GM10248 (cell line): ENCODE results near the gene OTULIN.

ENCODE experiments used
- CTCF ChIA-PET: fragments of 300-600 bp; sonication (Branson Sonifier 250); formaldehyde crosslinking; extraction: SDS; loops from one replicate; lab custom pipeline; 2021; ENCODE audit warnings: antibody characterized with exemption; lab: Yijun Ruan, JAX
- POLR2A ChIA-PET: fragments of 350-650 bp; sonication (Branson Sonifier 250); formaldehyde crosslinking; extraction: SDS; loops from one replicate; lab custom pipeline; 2020; ENCODE audit warnings: antibody characterized with exemption; lab: Yijun Ruan, JAX
- DNase-seq: peaks from one replicate; pipeline ENCODE4 v3.0.0; 2012; ENCODE audit errors: extremely low spot score
- TF ChIP-seq, protein P1 (sequence below): IDR thresholded peaks from 2 replicates; pipeline ENCODE4 v1.5.1; 2012; ENCODE audit warnings: mild to moderate bottlenecking, low read depth; ENCODE audit errors: extremely low read depth, missing control alignments, control extremely low read depth

OTULIN gene

DNA sequence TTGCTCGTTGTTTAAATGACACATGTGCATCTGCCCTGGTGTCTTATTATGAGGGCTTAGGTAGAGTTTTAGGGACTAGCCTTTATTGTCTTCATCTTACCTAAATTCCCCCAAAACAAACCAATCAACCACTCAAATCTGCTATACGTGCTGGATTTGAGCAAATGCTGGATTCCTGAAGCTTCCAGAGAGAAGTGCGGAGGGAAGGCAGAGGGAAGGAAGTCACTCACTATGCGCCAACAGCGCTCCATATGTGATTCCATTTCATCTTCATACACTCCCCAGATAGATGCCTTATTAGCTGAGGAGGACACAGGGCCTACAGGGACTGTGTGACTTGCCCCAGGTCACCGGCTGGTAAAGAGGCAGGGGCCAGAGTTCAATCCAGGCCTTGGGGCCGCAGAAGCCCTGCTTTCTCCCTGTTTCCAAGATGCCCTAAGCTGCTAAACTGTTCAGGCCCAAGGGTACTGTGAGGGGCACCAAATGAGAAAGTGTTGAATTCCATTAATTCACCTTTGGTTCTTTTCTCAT lies 63.5 kb downstream of the OTULIN start:
- TF ChIP-seq, protein P1, sequence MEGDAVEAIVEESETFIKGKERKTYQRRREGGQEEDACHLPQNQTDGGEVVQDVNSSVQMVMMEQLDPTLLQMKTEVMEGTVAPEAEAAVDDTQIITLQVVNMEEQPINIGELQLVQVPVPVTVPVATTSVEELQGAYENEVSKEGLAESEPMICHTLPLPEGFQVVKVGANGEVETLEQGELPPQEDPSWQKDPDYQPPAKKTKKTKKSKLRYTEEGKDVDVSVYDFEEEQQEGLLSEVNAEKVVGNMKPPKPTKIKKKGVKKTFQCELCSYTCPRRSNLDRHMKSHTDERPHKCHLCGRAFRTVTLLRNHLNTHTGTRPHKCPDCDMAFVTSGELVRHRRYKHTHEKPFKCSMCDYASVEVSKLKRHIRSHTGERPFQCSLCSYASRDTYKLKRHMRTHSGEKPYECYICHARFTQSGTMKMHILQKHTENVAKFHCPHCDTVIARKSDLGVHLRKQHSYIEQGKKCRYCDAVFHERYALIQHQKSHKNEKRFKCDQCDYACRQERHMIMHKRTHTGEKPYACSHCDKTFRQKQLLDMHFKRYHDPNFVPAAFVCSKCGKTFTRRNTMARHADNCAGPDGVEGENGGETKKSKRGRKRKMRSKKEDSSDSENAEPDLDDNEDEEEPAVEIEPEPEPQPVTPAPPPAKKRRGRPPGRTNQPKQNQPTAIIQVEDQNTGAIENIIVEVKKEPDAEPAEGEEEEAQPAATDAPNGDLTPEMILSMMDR = no peak
- POLR2A ChIA-PET = no interaction called here
- no peak for DNase-seq
- CTCF ChIA-PET = interaction anchor here (1.0 to 11.5 kb wide), 24 partner anchors 10 to 293 kb away, joined by 3 to 147 read pairs (median 6); no protein-coding TSS in a partner anchor

DNA sequence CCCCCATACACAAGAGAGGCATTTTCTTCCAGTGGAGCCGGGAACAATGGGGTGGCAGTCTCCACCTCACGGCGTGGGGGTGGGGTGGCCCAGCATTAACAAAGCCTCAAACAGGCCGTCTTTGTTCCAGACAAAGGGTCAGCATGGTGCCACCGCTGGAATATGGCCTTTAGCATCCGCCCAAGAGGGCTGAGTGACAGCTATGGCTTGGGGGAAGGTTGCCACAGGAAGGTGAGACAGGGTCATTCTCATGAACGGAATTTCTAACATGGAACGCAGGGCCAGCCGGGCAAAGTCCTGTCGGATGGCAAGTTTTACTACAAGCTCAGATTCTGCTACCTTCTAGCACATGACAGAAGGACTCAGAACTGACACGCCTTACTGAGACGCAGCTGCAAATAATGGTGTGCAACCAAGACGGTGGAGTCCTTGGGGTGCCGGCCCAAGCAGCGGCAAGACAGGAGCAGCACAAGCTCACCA lies 64.0 kb downstream of the OTULIN start:
- TF ChIP-seq, protein P1 = no peak
- DNase-seq = no peak
- ChIA-PET CTCF (interaction anchor here (1.0 to 11.5 kb wide), 17 partner anchors 9 to 292 kb away, joined by 3 to 147 read pairs (median 7); no protein-coding TSS in a partner anchor), POLR2A (no interaction called here)

DNA sequence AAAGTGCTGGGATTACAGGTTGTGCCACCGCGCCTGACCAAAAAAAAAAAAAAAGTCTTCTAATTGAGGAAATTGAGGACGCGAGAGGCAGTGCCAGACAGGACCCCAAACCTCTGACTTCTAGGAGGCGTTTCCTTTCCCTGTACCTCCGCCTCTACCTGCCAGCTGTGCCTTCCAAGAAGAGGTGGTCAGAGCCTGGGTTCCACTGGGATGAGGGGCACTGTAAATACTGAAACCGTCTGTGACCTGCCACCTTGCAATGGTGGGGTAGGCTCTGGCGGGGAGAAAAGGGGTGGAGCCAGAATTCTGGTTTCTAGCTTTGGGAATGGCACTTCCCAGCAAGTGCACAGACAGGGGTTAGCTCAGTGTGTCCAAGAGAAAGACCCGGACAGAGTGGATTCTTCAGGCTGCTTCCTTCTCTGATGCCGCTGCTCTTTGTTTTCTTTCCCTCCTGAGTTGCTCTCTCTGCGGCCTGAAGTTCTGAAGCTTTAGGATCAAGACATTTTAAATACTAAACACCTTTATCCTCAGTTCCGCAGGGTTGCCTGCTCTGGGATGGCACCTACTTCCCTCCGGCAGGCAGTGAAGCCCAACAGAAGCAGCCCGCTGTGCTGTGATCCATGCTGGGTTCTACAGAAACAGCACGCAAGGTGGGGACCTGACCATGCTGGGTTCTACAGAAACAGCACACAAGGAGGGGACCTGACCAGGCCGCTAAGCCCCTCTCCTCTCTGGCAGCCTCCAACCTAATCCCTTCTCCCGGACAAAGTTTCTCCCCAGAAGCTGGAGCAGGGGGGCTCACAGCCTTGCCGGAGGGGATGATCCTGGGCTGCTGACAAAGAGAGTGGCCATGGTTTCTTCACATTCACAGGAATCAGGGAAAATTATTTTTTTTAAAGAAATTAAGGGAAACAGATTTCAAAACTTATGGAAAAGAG lies 65.2 kb downstream of the OTULIN start:
- DNase-seq = no peak
- TF ChIP-seq, protein P1 = no peak
- POLR2A ChIA-PET = interaction anchor here (0.7 kb wide), 1 partner anchor 9 kb away, joined by 3 read pairs; no protein-coding TSS in a partner anchor
- CTCF ChIA-PET = interaction anchor here (1.6 to 11.5 kb wide), 3 partner anchors 21 to 273 kb away, joined by 4 to 147 read pairs (median 132); no protein-coding TSS in a partner anchor

DNA sequence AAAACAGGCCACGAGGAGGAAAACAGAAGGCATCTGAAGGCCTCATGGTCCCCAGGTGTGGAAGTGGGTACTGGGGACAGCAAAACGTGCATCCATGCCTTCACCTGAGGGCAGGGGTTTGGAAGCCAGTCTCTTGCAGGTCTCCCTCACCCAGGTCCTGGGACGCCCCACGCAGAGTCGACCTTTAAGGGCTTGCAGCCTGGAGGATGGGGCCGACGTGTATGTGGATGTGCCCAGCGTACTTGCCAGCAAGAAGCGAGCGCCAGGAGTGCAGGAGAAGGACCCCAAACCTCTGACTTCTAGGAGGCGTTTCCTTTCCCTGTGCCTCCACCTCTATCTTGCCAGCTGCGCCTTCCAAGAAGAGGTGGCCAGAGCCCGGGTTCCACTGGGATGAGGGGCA lies 65.9 kb downstream of the OTULIN start:
- ChIA-PET CTCF (interaction anchor here (2.3 to 8.2 kb wide), 2 partner anchors 14 to 272 kb away, joined by 8 to 147 read pairs; no protein-coding TSS in a partner anchor), POLR2A (no interaction called here)

DNA sequence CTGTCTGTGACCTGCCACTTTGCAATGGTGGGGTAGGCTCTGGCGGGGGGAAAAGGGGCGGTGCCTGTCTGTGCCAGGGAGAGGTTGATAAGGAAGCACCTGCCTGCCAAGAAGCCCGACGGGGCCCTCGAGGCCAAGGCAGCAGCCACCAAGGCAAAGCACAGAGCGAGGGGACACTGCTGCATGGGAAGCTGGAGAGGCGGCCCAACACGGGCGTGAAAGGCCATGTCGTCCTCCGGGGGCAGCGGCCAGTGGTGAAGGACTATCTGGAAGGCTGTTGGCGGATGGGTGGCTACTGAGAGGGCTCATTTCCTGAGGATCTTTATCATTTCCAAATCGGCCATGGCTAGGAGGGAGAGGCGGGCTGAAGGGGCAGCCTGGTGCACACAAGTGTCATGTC lies 66.4 kb downstream of the OTULIN start:
- ChIA-PET POLR2A (no interaction called here), CTCF (interaction anchor here (0.9 to 2.6 kb wide), 7 partner anchors 11 to 274 kb away, joined by 3 to 26 read pairs (median 5); no protein-coding TSS in a partner anchor)
- TF ChIP-seq, protein P1 = no peak
- DNase-seq = no peak

More for the DNA sequence above, 65.9 kb downstream of the OTULIN start:
- no peak for DNase-seq
- TF ChIP-seq, protein P1 = no peak

DNA sequence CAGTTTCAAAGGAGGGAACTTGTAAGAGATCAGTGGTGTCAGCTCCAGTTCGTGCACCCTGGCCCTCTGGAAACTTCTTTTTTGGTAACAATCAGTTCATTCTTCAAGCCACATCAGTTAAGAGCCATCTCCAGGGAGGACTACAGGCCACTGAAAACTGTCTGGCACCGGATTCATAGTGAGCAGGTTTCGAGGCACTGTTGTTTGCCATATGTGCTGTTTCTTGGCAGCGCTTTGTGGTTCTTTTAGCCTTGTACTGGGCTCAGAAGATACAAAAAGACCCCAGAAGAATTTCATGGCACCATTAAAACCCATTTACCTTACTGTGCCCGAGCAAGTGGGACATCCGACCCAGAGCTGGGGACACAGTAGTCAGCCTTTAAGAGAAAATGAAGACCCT lies 68.5 kb downstream of the OTULIN start:
- no peak for DNase-seq
- TF ChIP-seq, protein P1 = no peak
- ChIA-PET POLR2A (no interaction called here), CTCF (interaction anchor here (0.9 to 2.6 kb wide), 7 partner anchors 9 to 272 kb away, joined by 3 to 26 read pairs (median 3); no protein-coding TSS in a partner anchor)
